Measurements from ENCODE around the gene NRF1. TPM values are rescaled to one million over a fixed set of nuclear protein-coding genes. Genes with fewer than 3 reads are reported as not detected.

The NRF1 gene
- total RNA-seq, 1 experiment from 2014 or later, result 18.4 TPM

DNA sequence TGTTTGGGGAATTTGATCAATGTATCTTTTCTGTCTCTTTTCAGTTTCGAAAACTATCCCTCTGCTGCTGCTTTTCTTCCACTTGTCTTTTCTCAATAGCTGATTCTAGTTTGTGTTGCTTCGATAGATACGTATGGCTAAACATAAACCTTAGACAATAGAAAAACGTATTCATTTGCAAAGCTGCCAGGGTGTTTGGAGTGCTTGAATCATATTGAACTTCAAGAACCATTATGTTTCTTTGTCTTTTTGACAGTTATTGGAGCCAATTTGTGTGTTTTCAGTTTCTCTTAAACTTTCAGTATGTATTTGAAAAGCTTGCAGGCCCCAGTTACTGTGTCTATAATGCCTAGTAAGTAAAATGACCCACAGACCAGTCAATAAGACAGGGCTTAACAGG, 25.1 kb downstream of the NRF1 start:
- ChIA-PET CTCF (interaction anchor here (0.6 to 2.9 kb wide), 8 partner anchors 10 to 418 kb away, joined by 3 to 17 read pairs (median 4); partner anchors contain the start of gene NRF1), POLR2A (interaction anchor here (1.1 kb wide), 1 partner anchor 21 kb away, joined by 3 read pairs; no protein-coding TSS in a partner anchor)
- Mint-ChIP-seq H3K36me3 (ENCODE audit: insufficient read depth, unreplicated experiment) (no peaks in the 10 kb centered on the region), H3K4me3 (ENCODE audit: unreplicated experiment) (no peak overlapping the region), H3K27me3 (ENCODE audit: insufficient read depth, unreplicated experiment) (no peaks in the 10 kb centered on the region), H3K27ac (ENCODE audit: low read depth, unreplicated experiment) (no peak overlapping the region), H3K4me1 (ENCODE audit: insufficient read depth, unreplicated experiment) (peaks cover 12% of the 10 kb centered on the region), H3K9me3 (ENCODE audit: unreplicated experiment) (no peaks in the 10 kb centered on the region)
- TF ChIP-seq, protein P1, sequence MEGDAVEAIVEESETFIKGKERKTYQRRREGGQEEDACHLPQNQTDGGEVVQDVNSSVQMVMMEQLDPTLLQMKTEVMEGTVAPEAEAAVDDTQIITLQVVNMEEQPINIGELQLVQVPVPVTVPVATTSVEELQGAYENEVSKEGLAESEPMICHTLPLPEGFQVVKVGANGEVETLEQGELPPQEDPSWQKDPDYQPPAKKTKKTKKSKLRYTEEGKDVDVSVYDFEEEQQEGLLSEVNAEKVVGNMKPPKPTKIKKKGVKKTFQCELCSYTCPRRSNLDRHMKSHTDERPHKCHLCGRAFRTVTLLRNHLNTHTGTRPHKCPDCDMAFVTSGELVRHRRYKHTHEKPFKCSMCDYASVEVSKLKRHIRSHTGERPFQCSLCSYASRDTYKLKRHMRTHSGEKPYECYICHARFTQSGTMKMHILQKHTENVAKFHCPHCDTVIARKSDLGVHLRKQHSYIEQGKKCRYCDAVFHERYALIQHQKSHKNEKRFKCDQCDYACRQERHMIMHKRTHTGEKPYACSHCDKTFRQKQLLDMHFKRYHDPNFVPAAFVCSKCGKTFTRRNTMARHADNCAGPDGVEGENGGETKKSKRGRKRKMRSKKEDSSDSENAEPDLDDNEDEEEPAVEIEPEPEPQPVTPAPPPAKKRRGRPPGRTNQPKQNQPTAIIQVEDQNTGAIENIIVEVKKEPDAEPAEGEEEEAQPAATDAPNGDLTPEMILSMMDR (IDR thresholded peaks at IDR 0.05; ENCODE audit: unreplicated experiment), result no peak
- intact Hi-C loops (cut with micrococcal nuclease), result loop anchor here (5.0 kb wide), 1 partner anchor 144 kb away; no protein-coding TSS in a partner anchor
- BruUV-seq (replicated peaks), result no TSS peak
- DNase-seq (ENCODE audit: unreplicated experiment), result no peak

DNA sequence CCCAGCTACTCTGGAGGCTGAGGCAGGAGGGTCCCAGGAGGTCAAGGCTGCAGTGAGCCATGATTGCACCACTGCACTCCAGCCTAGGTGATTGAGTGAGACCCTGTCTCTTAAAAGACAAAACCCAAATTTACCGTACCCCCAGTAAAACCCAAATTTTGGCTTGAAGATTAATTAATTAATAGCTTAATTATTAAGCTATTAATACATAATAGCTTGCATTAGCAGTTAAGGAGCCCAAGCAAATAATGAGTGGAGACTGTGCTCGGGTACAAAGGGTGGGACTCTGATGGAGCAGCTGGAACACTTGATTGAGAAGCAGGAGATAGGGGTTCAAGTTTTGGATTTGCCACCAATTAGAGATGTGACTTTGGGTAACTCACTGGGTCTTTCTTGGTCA, 28.9 kb downstream of the NRF1 start:
- CTCF ChIA-PET, result interaction anchor here (0.6 to 1.7 kb wide), 6 partner anchors 9 to 421 kb away, joined by 3 to 7 read pairs (median 3); no protein-coding TSS in a partner anchor
- no peaks in the 10 kb centered on the region for H3K27me3 Mint-ChIP-seq (ENCODE audit: insufficient read depth, unreplicated experiment)
- no peak overlapping the region for H3K27ac Mint-ChIP-seq (ENCODE audit: low read depth, unreplicated experiment)
- no peaks in the 10 kb centered on the region for H3K9me3 Mint-ChIP-seq (ENCODE audit: unreplicated experiment)
- BruUV-seq (replicated peaks), result no TSS peak
- TF ChIP-seq, protein P1 (IDR thresholded peaks at IDR 0.05; ENCODE audit: unreplicated experiment), result no peak
- intact Hi-C loops (cut with micrococcal nuclease), result no loop called here
- H3K4me3 Mint-ChIP-seq (ENCODE audit: unreplicated experiment), result no peak overlapping the region
- no peaks in the 10 kb centered on the region for H3K36me3 Mint-ChIP-seq (ENCODE audit: insufficient read depth, unreplicated experiment)
- POLR2A ChIA-PET, result interaction anchor here (1.2 kb wide), 1 partner anchor 16 kb away, joined by 5 read pairs; no protein-coding TSS in a partner anchor
- peaks cover 14% of the 10 kb centered on the region for H3K4me1 Mint-ChIP-seq (ENCODE audit: insufficient read depth, unreplicated experiment)
- DNase-seq (ENCODE audit: unreplicated experiment), result no peak

DNA sequence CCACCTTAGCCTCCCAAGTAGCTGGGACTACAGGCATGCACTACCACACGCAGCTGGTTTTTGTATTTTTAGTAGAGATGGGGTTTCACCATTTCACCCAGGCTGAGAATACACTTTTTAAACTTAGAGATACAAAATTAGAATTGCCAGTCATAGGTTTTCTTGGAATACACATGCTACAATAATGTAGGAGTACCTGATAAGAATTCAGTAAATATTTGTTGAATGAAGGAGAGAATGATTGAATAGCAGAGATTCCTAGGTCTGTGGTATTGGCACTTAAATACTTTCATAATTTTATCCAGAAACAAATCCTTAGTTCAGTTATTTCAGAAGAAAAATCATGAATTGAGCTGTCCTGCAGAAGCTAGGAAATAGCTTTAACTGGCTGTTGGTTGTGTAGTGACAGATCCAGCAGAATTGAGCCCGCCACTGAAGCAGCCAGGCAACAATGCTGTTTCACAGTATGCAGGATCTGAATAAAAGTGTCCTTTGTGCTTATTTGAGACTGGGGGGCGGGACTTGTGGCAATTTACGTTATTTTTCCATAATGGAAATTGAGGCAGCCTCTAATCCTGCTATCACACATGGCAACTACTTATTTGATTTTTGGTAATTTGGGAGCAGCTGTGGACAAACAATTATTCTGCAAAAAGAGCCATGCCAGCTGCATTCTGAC, 31.5 kb downstream of the NRF1 start:
- CTCF ChIA-PET, result interaction anchor here (0.7 to 4.2 kb wide), 22 partner anchors 8 to 435 kb away, joined by 3 to 50 read pairs (median 4); partner anchors contain the start of gene NRF1
- POLR2A ChIA-PET, result interaction anchor here (0.6 to 4.2 kb wide), 7 partner anchors 9 to 1910 kb away, joined by 3 to 16 read pairs (median 4); partner anchors contain the start of gene NRF1
- H3K4me1 Mint-ChIP-seq (ENCODE audit: insufficient read depth, unreplicated experiment), result peaks cover 14% of the 10 kb centered on the region
- TF ChIP-seq, protein P1 (IDR thresholded peaks at IDR 0.05; ENCODE audit: unreplicated experiment), result no peak
- no peak for DNase-seq (ENCODE audit: unreplicated experiment)
- H3K36me3 Mint-ChIP-seq (ENCODE audit: insufficient read depth, unreplicated experiment), result no peaks in the 10 kb centered on the region
- H3K27me3 Mint-ChIP-seq (ENCODE audit: insufficient read depth, unreplicated experiment), result no peaks in the 10 kb centered on the region
- intact Hi-C loops (cut with micrococcal nuclease), result no loop called here
- BruUV-seq (replicated peaks), result no TSS peak
- no peak overlapping the region for H3K4me3 Mint-ChIP-seq (ENCODE audit: unreplicated experiment)
- H3K9me3 Mint-ChIP-seq (ENCODE audit: unreplicated experiment), result no peaks in the 10 kb centered on the region
- H3K27ac Mint-ChIP-seq (ENCODE audit: low read depth, unreplicated experiment), result no peak overlapping the region

DNA sequence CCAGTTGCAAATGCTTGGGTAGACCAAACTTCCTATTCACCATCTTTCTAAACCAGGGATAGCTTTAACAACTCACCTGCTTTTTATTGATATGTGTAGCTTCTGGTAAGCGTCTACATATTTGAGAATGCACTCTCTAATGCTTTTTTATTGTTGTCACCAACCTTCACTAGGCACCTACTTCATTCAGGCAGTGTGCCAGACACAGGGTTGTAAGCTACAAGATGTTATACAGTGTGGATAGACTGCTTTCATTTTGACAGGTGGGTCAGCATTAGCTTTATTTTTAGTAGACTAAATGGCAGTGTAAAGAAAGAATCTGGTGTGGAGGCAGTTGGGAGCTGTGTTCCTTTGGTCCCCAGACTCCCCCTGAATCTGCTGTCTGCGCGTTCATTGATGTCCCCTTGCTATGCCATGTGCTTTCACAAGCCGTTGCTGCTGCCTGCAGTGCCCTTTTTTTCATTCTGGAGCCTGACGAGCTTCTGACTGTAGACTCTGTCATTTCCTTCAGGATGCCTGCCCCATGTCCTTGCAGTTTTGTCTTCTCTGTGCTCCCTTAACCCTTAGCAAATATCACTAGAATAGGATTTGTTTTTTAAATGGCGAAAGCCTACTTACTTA, 32.1 kb downstream of the NRF1 start:
- ChIA-PET POLR2A (interaction anchor here (0.5 to 4.2 kb wide), 8 partner anchors 10 to 1910 kb away, joined by 3 to 16 read pairs (median 4); partner anchors contain the start of gene NRF1), CTCF (interaction anchor here (0.5 to 4.2 kb wide), 35 partner anchors 9 to 1169 kb away, joined by 3 to 50 read pairs (median 3); partner anchors contain the start of gene NRF1)
- intact Hi-C loops (cut with micrococcal nuclease), result loop anchor here (1.0 to 2.0 kb wide), 3 partner anchors 171 to 425 kb away; no protein-coding TSS in a partner anchor
- H3K9me3 Mint-ChIP-seq (ENCODE audit: unreplicated experiment), result no peaks in the 10 kb centered on the region
- no TSS peak for BruUV-seq (replicated peaks)
- H3K27me3 Mint-ChIP-seq (ENCODE audit: insufficient read depth, unreplicated experiment), result no peaks in the 10 kb centered on the region
- TF ChIP-seq, protein P1 (IDR thresholded peaks at IDR 0.05; ENCODE audit: unreplicated experiment), result no peak
- H3K36me3 Mint-ChIP-seq (ENCODE audit: insufficient read depth, unreplicated experiment), result peaks cover 3% of the 10 kb centered on the region
- peaks cover 15% of the 10 kb centered on the region for H3K4me1 Mint-ChIP-seq (ENCODE audit: insufficient read depth, unreplicated experiment)
- no peak overlapping the region for H3K4me3 Mint-ChIP-seq (ENCODE audit: unreplicated experiment)
- H3K27ac Mint-ChIP-seq (ENCODE audit: low read depth, unreplicated experiment), result no peak overlapping the region
- no peak for DNase-seq (ENCODE audit: unreplicated experiment)
